Measurements from ENCODE around the gene CCK.

GRCh38 chr3:42266085-42266484 lies at the start of gene CCK:
- TF ChIP-seq CTCF (IDR thresholded peaks at IDR 0.05), result no peak
- no peak for TF ChIP-seq EZH2 (IDR thresholded peaks at IDR 0.05)

Measured in neural progenitor cell (in vitro differentiated cells).